Measurements from ENCODE around the gene SAT1. TPM values are rescaled to one million over a fixed set of nuclear protein-coding genes. Genes with fewer than 3 reads are reported as not detected.

Gene SAT1
- total RNA-seq, 1 donor from 2014 or later = 224 TPM

DNA sequence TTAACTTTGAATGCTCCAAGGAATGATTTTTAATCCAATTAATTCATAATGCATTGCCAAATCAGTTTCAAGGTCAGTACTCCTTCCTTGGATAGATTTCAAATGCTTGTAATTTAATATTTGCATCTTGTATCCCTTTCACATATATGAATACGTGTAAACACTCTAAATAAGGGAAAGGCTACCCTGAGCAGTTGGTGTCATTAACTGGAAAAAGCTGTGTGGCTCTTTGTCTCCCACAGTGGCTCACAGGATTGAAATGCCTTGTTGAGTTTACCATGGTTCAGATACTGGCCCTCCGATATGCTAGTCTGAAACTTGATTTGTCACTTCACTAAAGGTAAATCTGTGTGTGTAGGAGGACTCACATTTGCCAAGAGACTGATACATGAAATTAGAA, 23.2 kb upstream of the SAT1 start:
- no peak for FAIRE-seq
- TF ChIP-seq, protein P1, sequence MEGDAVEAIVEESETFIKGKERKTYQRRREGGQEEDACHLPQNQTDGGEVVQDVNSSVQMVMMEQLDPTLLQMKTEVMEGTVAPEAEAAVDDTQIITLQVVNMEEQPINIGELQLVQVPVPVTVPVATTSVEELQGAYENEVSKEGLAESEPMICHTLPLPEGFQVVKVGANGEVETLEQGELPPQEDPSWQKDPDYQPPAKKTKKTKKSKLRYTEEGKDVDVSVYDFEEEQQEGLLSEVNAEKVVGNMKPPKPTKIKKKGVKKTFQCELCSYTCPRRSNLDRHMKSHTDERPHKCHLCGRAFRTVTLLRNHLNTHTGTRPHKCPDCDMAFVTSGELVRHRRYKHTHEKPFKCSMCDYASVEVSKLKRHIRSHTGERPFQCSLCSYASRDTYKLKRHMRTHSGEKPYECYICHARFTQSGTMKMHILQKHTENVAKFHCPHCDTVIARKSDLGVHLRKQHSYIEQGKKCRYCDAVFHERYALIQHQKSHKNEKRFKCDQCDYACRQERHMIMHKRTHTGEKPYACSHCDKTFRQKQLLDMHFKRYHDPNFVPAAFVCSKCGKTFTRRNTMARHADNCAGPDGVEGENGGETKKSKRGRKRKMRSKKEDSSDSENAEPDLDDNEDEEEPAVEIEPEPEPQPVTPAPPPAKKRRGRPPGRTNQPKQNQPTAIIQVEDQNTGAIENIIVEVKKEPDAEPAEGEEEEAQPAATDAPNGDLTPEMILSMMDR (IDR thresholded peaks at IDR 0.05; ENCODE audit: insufficient read depth, low read depth, low read length) = no peak
- TF ChIP-seq EZH2 (IDR thresholded peaks at IDR 0.05; ENCODE audit: insufficient read depth, low read length) = no peak
- no peaks in the 10 kb centered on the region for H3K4me1 ChIP-seq (ENCODE audit: insufficient read depth, low read length)
- H3K4me2 ChIP-seq (ENCODE audit: low read length) = no peak overlapping the region
- no peak overlapping the region for H3K9ac ChIP-seq (ENCODE audit: low read length)
- Mint-ChIP-seq H3K4me1 (ENCODE audit: low read depth, unreplicated experiment) (no peaks in the 10 kb centered on the region), H3K4me3 (ENCODE audit: unreplicated experiment) (no peak overlapping the region), H3K27me3 (ENCODE audit: low read depth, unreplicated experiment) (no peaks in the 10 kb centered on the region), H3K36me3 (ENCODE audit: low read depth, unreplicated experiment) (no peaks in the 10 kb centered on the region), H3K9me3 (ENCODE audit: unreplicated experiment) (no peaks in the 10 kb centered on the region), H3K27ac (ENCODE audit: unreplicated experiment) (no peak overlapping the region)
- no peak overlapping the region for H3K4me3 ChIP-seq (ENCODE audit: insufficient read depth, low read depth, low read length)
- H2AFZ ChIP-seq (ENCODE audit: low read depth, low read length) = no peak overlapping the region
- no peaks in the 10 kb centered on the region for H3K9me3 ChIP-seq (ENCODE audit: insufficient read depth, low read depth, low read length)
- DNase-seq (ENCODE audit: low read depth) = no peak
- no peak overlapping the region for H3K27ac ChIP-seq (ENCODE audit: low read depth, low read length)
- H4K20me1 ChIP-seq (ENCODE audit: insufficient read depth, low read length) = no peaks in the 10 kb centered on the region
- no peaks in the 10 kb centered on the region for H3K27me3 ChIP-seq (ENCODE audit: insufficient read depth, low read length)
- H3K36me3 ChIP-seq (ENCODE audit: insufficient read depth, low read length) = no peaks in the 10 kb centered on the region
- no peaks in the 10 kb centered on the region for H3K79me2 ChIP-seq (ENCODE audit: insufficient read depth, low read length)

DNA sequence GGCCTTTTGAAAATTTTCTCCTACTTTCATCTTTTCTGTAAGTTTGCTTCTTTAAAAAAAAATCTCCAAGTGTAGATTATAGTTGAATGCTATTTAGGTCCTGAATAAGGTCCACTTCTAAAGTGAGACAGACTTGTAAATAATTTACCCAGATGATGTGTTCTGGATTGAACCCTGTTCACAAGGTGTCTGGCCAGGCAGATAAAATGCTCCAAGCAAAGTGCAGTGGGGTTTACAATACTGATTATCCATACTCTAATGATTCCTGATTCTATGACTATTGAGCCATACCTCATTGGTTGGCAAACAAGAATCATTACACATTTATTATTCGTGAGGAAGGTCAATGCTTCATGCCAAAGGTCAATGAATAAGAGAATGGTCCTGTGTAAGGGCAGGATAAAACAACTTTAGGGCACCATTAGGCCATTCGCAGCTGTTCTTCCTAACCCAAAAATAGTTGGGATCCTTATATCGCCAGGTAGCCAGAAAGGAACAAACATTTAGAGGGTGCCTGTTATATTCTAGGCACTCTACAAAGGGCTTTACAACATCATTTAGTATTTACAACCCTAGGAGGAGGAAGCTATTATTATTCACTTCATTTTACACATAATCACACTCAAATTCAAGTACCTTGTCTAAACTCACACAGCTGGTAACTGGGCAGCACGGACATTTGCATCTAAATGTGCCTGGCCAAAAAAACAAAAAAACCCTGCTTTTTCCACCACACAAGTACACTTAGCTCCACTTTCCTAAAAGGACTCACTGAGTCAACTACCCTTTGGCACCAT, 18.6 kb upstream of the SAT1 start:
- no peaks in the 10 kb centered on the region for H3K27me3 ChIP-seq (ENCODE audit: insufficient read depth, low read length)
- FAIRE-seq = no peak
- no peak for DNase-seq (ENCODE audit: low read depth)

More for the DNA sequence above, 18.6 kb upstream of the SAT1 start:
- no peak overlapping the region for H3K4me3 ChIP-seq (ENCODE audit: insufficient read depth, low read depth, low read length)
- H4K20me1 ChIP-seq (ENCODE audit: insufficient read depth, low read length) = no peaks in the 10 kb centered on the region
- Mint-ChIP-seq H3K36me3 (ENCODE audit: low read depth, unreplicated experiment) (no peaks in the 10 kb centered on the region), H3K4me1 (ENCODE audit: low read depth, unreplicated experiment) (no peaks in the 10 kb centered on the region), H3K9me3 (ENCODE audit: unreplicated experiment) (no peaks in the 10 kb centered on the region), H3K4me3 (ENCODE audit: unreplicated experiment) (no peak overlapping the region), H3K27ac (ENCODE audit: unreplicated experiment) (no peak overlapping the region), H3K27me3 (ENCODE audit: low read depth, unreplicated experiment) (no peaks in the 10 kb centered on the region)
- H3K79me2 ChIP-seq (ENCODE audit: insufficient read depth, low read length) = no peaks in the 10 kb centered on the region
- TF ChIP-seq EZH2 (IDR thresholded peaks at IDR 0.05; ENCODE audit: insufficient read depth, low read length) = no peak
- TF ChIP-seq, protein P1 (IDR thresholded peaks at IDR 0.05; ENCODE audit: insufficient read depth, low read depth, low read length) = no peak
- no peak overlapping the region for H3K27ac ChIP-seq (ENCODE audit: low read depth, low read length)
- H2AFZ ChIP-seq (ENCODE audit: low read depth, low read length) = no peak overlapping the region
- H3K9me3 ChIP-seq (ENCODE audit: insufficient read depth, low read depth, low read length) = no peaks in the 10 kb centered on the region
- H3K9ac ChIP-seq (ENCODE audit: low read length) = no peak overlapping the region
- H3K4me2 ChIP-seq (ENCODE audit: low read length) = no peak overlapping the region
- no peaks in the 10 kb centered on the region for H3K36me3 ChIP-seq (ENCODE audit: insufficient read depth, low read length)
- H3K4me1 ChIP-seq (ENCODE audit: insufficient read depth, low read length) = no peaks in the 10 kb centered on the region
